Thoracic aorta (tissue), 2 donors: ENCODE data around the gene MAPK11. TPM values are rescaled to one million over a fixed set of nuclear protein-coding genes. Genes with fewer than 3 reads are reported as not detected.

Source experiments
- ATAC-seq: fragments of 150-250 bp; one replicate; pipeline ENCODE4 v1.8.0; 2017; ENCODE audit warnings: low read depth; ENCODE audit not compliant: insufficient number of reproducible peaks, low FRiP score
- DNase-seq: peaks from one replicate; pipeline ENCODE4 v3.0.0-alpha.2; 2020; ENCODE audit warnings: low spot score
- H3K27ac ChIP-seq, 2 donors: fragments of 200-600 bp; sonication (generic); 1 replicate in 1 of 2; 2 replicates in 1 of 2; pipeline ENCODE4 v1.5.1; 2016; ENCODE audit warnings: mild to moderate bottlenecking in 2 of 2, moderate library complexity in 2 of 2
- H3K27me3 ChIP-seq: fragments of 200-600 bp; sonication (generic); replicated peaks from 2 replicates; pipeline ENCODE4 v1.6.0; 2016; ENCODE audit warnings: mild to moderate bottlenecking; ENCODE audit not compliant: insufficient read depth
- H3K36me3 ChIP-seq: fragments of 200-600 bp; sonication (generic); one replicate; pipeline ENCODE4 v1.5.1; 2016
- H3K4me1 ChIP-seq, 2 donors: fragments of 200-600 bp; sonication (generic); 1 replicate in 1 of 2; 2 replicates in 1 of 2; pipeline versions ENCODE4 v1.5.1 to v1.6.0; 2016; ENCODE audit warnings: low read depth in 2 of 2, mild to moderate bottlenecking in 1 of 2; ENCODE audit not compliant: control insufficient read depth in 1 of 2
- H3K4me3 ChIP-seq: fragments of 200-600 bp; sonication (generic); 2 replicates; pipeline ENCODE4 v1.5.1; 2016; ENCODE audit warnings: mild to moderate bottlenecking
- H3K9me3 ChIP-seq: fragments of 200-600 bp; sonication (generic); 2 replicates; pipeline ENCODE4 v1.5.1; 2016
- CTCF ChIP-seq: fragments of 200-600 bp; sonication (generic); IDR thresholded peaks from one replicate; pipeline ENCODE4 v1.5.1; 2019; ENCODE audit warnings: antibody characterized with exemption
- total RNA-seq, 2 donors: library from RNA; depleted of rRNA; stranded (reverse); fragments of >200 nt; gene quantifications; one replicate each; pipeline versions ENCODE4 v1.1.0 to v1.2.3, GENCODE V29; 2016

Gene MAPK11
- total RNA-seq, result 1 to 10 TPM; 5.8 to 8.8 TPM

- Histone ChIP-seq H3K27ac (peak within 1 kb of the TSS in 1 of 2 donors; percentile 20), H3K27me3 (no peaks in the 10 kb centered on the region), H3K9me3 (no peaks in the 10 kb centered on the region), H3K36me3 (peaks cover 3% of the 10 kb centered on the region), H3K4me1 (peaks cover 32 to 47% of the 10 kb centered on the region in 2 donors), H3K4me3 (peak within 1 kb of the TSS; percentile 74)
- no peak for TF ChIP-seq CTCF
- DNase-seq (no peak), ATAC-seq (no peak)
These were observed at the start of gene MAPK11 for GRCh38 chr22:50269970-50270665. Gene MAPK11, minus strand, starts transcription at chr22:50270380. Its CDS starts 88 bp downstream, at chr22:50270292.

DNA sequence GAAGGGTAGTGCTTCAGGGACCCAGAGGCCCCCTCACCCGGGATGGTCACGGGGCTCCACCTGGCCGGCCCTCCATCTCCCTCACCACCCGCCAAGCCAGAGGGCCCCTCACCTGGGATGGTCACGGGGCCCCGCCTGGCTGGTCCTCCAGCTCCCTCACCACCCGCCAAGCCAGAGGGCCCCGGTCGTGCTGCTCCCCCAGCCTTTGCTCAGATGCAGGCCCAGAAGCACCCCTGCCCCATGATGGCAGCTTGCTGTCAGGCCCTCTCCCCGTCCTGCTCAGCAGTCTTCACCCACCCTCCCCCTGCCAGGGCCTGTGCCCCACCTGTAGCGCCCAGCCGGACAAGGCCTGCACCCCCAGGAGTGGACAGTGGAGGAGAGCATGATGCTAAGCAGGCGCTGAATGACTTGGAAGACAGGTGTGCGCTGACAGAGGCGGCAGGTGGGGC, 49.3 kb upstream of the MAPK11 start:
- Histone ChIP-seq H3K27ac (no peak overlapping the region), H3K4me1 (no peaks in the 10 kb centered on the region), H3K36me3 (no peaks in the 10 kb centered on the region), H3K9me3 (no peaks in the 10 kb centered on the region), H3K4me3 (no peak overlapping the region), H3K27me3 (no peaks in the 10 kb centered on the region)
- TF ChIP-seq CTCF, result no peak
- ATAC-seq (no peak), DNase-seq (no peak)

DNA sequence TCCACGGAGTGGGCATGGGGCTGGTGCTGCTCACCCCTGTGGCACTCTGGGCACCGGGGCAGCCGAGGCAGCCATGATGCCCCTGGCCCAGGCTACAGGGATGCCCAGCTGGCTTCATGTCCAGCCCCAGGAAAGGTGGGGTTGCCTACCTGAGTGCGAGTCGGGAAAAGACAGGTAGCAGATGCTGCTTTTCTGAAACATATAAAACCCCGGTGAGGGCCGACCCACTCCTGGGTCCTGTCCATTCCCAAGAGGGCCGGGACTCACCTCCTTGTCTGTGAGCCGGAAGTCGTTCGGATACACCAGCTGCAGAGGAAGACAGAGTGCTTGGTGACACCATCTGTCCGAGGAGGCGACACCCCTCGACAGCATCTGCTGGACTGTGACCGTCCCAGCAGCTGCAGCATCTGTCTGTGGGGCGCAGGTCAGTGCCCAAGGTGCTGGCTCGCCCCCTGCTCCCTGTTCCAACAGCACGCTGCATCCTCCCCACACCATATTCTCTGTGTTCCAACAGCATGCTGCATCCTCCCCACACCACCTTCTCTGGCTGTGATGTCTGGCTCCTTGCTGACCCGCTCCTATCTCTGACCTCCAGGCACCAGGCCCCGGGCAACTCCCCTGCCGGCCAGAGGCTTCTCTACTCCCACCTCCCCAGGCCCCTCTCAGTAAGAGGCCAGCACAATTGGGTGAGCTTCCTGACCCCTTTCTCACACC, 48.7 kb upstream of the MAPK11 start:
- Histone ChIP-seq H3K9me3 (no peaks in the 10 kb centered on the region), H3K27me3 (no peaks in the 10 kb centered on the region), H3K36me3 (no peaks in the 10 kb centered on the region), H3K27ac (no peak overlapping the region), H3K4me3 (no peak overlapping the region), H3K4me1 (no peaks in the 10 kb centered on the region)
- ATAC-seq (no peak), DNase-seq (no peak)
- no peak for TF ChIP-seq CTCF

GRCh38 chr22:50318356-50318697, 48.1 kb upstream of the MAPK11 start:
- TF ChIP-seq CTCF, result no peak
- ATAC-seq, result no peak

DNA sequence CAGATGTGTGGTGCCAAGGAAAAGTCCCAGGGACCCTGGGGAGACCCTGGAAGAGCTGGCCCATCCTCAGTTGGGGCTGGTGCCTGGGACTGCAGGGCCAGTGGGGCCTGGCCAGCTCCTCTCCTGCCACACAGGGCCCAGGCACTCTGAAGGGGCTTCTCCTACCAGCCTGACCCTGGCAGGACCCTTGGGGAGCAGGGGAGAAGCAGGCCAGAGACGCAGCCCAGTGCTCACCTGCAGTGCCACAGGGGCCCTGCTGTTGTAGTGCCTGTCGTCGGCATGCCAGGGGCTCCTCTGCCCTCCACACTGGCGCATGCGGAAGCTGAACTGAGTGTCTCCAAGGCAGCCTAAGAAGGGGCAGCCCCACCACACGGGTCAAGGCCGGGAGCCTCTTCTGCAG, 47.5 kb upstream of the MAPK11 start:
- H3K27me3 ChIP-seq, result no peaks in the 10 kb centered on the region

More at GRCh38 chr22:50318356-50318697, 48.1 kb upstream of the MAPK11 start:
- Histone ChIP-seq H3K27me3 (no peaks in the 10 kb centered on the region), H3K4me3 (no peak overlapping the region), H3K36me3 (no peaks in the 10 kb centered on the region), H3K27ac (no peak overlapping the region), H3K9me3 (no peaks in the 10 kb centered on the region), H3K4me1 (no peaks in the 10 kb centered on the region)
- DNase-seq, result no peak

More for the DNA sequence above, 47.5 kb upstream of the MAPK11 start:
- Histone ChIP-seq H3K4me1 (no peaks in the 10 kb centered on the region), H3K27ac (no peak overlapping the region), H3K4me3 (no peak overlapping the region), H3K36me3 (no peaks in the 10 kb centered on the region), H3K9me3 (no peaks in the 10 kb centered on the region)
- no peak for TF ChIP-seq CTCF
- DNase-seq, result no peak
- no peak for ATAC-seq
